Measurements from ENCODE around the gene TGFBR2. TPM values are rescaled to one million over a fixed set of nuclear protein-coding genes. Genes with fewer than 3 reads are reported as not detected.

TGFBR2 gene
- polyA plus RNA-seq, 1 donor from 2014 or later: 76.8 TPM

- H3K36me3 Mint-ChIP-seq: peaks cover 2% of the 10 kb centered on the region
- H3K9me3 Mint-ChIP-seq: no peaks in the 10 kb centered on the region
- H3K27me3 Mint-ChIP-seq: no peaks in the 10 kb centered on the region
- H3K4me3 Mint-ChIP-seq: no peak overlapping the region
- H3K4me1 Mint-ChIP-seq: peaks cover 16 to 36% (median 35%) of the 10 kb centered on the region in 3 donors
- peak overlapping the region in 1 of 3 donors; percentile 59 for H3K27ac Mint-ChIP-seq
Measured at GRCh38 chr3:30694668-30695067, 88.3 kb downstream of the TGFBR2 start.

- Mint-ChIP-seq H3K27ac (peak overlapping the region; percentile 31 to 59 (median 59)), H3K4me1 (peaks cover 13 to 31% (median 31%) of the 10 kb centered on the region in 3 donors), H3K4me3 (peak overlapping the region in 1 of 4 donors; percentile 45), H3K9me3 (no peaks in the 10 kb centered on the region), H3K36me3 (peaks cover 2% of the 10 kb centered on the region), H3K27me3 (no peaks in the 10 kb centered on the region)
Measured at GRCh38 chr3:30695302-30696061, 89.1 kb downstream of the TGFBR2 start.

- Mint-ChIP-seq H3K4me1 (peaks cover 8 to 33% (median 32%) of the 10 kb centered on the region in 3 donors), H3K27me3 (no peaks in the 10 kb centered on the region), H3K36me3 (peaks cover 2% of the 10 kb centered on the region), H3K4me3 (peak overlapping the region in 1 of 4 donors; percentile 65), H3K9me3 (no peaks in the 10 kb centered on the region), H3K27ac (no peak overlapping the region)
Measured at GRCh38 chr3:30696403-30696819, 90.0 kb downstream of the TGFBR2 start.

GRCh38 chr3:30696896-30697295, 90.5 kb downstream of the TGFBR2 start:
- Mint-ChIP-seq H3K4me3 (peak overlapping the region in 2 of 4 donors; percentile 20 to 49), H3K27ac (peak overlapping the region in 1 of 3 donors; percentile 2), H3K9me3 (no peaks in the 10 kb centered on the region), H3K36me3 (peaks cover 2% of the 10 kb centered on the region), H3K4me1 (peaks cover 8 to 34% (median 33%) of the 10 kb centered on the region in 3 donors), H3K27me3 (no peaks in the 10 kb centered on the region)

- Mint-ChIP-seq H3K4me3 (no peak overlapping the region), H3K36me3 (peaks cover 2% of the 10 kb centered on the region), H3K27ac (peak overlapping the region in 1 of 3 donors; percentile 84)
Measured at GRCh38 chr3:30698549-30698948, 92.1 kb downstream of the TGFBR2 start.

GRCh38 chr3:30699927-30700326, 93.5 kb downstream of the TGFBR2 start:
- Mint-ChIP-seq H3K9me3 (peaks cover 0 to 7% (median 3%) of the 10 kb centered on the region in 3 donors), H3K27me3 (no peaks in the 10 kb centered on the region), H3K27ac (no peak overlapping the region), H3K4me3 (no peak overlapping the region), H3K36me3 (no peaks in the 10 kb centered on the region), H3K4me1 (peaks cover 11 to 23% (median 21%) of the 10 kb centered on the region in 3 donors)

More at GRCh38 chr3:30698549-30698948, 92.1 kb downstream of the TGFBR2 start:
- no peaks in the 10 kb centered on the region for H3K27me3 Mint-ChIP-seq
- H3K4me1 Mint-ChIP-seq: peaks cover 11 to 25% (median 23%) of the 10 kb centered on the region in 3 donors
- peaks cover 0 to 7% (median 3%) of the 10 kb centered on the region in 3 donors for H3K9me3 Mint-ChIP-seq

GRCh38 chr3:30700702-30701321, 94.4 kb downstream of the TGFBR2 start:
- Mint-ChIP-seq H3K9me3 (peaks cover 0 to 7% (median 3%) of the 10 kb centered on the region in 3 donors), H3K36me3 (peaks cover 3% of the 10 kb centered on the region), H3K4me1 (peaks cover 11 to 21% (median 17%) of the 10 kb centered on the region in 3 donors), H3K4me3 (no peak overlapping the region), H3K27ac (peak overlapping the region in 1 of 3 donors; percentile 25), H3K27me3 (no peaks in the 10 kb centered on the region)

- Mint-ChIP-seq H3K36me3 (peaks cover 3% of the 10 kb centered on the region), H3K4me1 (peaks cover 4 to 9% (median 6%) of the 10 kb centered on the region in 3 donors), H3K27ac (no peak overlapping the region), H3K9me3 (peaks cover 2 to 10% (median 6%) of the 10 kb centered on the region in 3 donors), H3K27me3 (no peaks in the 10 kb centered on the region), H3K4me3 (no peak overlapping the region)
Measured at GRCh38 chr3:30702038-30702827, 95.8 kb downstream of the TGFBR2 start.

- Mint-ChIP-seq H3K4me1 (peaks cover 4 to 7% (median 6%) of the 10 kb centered on the region in 3 donors), H3K27ac (peak overlapping the region in 2 of 3 donors; percentile 2 to 13), H3K36me3 (peaks cover 3% of the 10 kb centered on the region), H3K27me3 (no peaks in the 10 kb centered on the region), H3K9me3 (peaks cover 2 to 10% (median 6%) of the 10 kb centered on the region in 3 donors), H3K4me3 (no peak overlapping the region)
Measured at GRCh38 chr3:30702828-30703397, 96.5 kb downstream of the TGFBR2 start.

GRCh38 chr3:30704931-30705890, 98.8 kb downstream of the TGFBR2 start:
- Mint-ChIP-seq H3K4me1 (peaks cover 6 to 7% (median 7%) of the 10 kb centered on the region in 3 donors), H3K27ac (no peak overlapping the region), H3K27me3 (no peaks in the 10 kb centered on the region), H3K36me3 (peaks cover 3% of the 10 kb centered on the region), H3K4me3 (peak overlapping the region in 1 of 4 donors; percentile 9), H3K9me3 (peaks cover 2 to 10% (median 6%) of the 10 kb centered on the region in 3 donors)

- Mint-ChIP-seq H3K27me3 (no peaks in the 10 kb centered on the region), H3K4me3 (no peak overlapping the region), H3K27ac (no peak overlapping the region), H3K4me1 (peaks cover 4 to 5% (median 4%) of the 10 kb centered on the region in 3 donors), H3K9me3 (peaks cover 2 to 10% (median 6%) of the 10 kb centered on the region in 3 donors), H3K36me3 (peaks cover 3% of the 10 kb centered on the region)
Measured at GRCh38 chr3:30707825-30708224, 101.4 kb downstream of the TGFBR2 start.

GRCh38 chr3:30708472-30708871, 102.1 kb downstream of the TGFBR2 start:
- peak overlapping the region in 1 of 3 donors; percentile 36 for H3K27ac Mint-ChIP-seq
- H3K9me3 Mint-ChIP-seq: peaks cover 2 to 3% (median 3%) of the 10 kb centered on the region in 3 donors
- no peak overlapping the region for H3K4me3 Mint-ChIP-seq
- peaks cover 4 to 5% (median 4%) of the 10 kb centered on the region in 3 donors for H3K4me1 Mint-ChIP-seq
- peaks cover 3% of the 10 kb centered on the region for H3K36me3 Mint-ChIP-seq
- H3K27me3 Mint-ChIP-seq: no peaks in the 10 kb centered on the region

GRCh38 chr3:30710017-30710416, 103.6 kb downstream of the TGFBR2 start:
- Mint-ChIP-seq H3K27ac (no peak overlapping the region), H3K36me3 (peaks cover 3% of the 10 kb centered on the region), H3K4me1 (peaks cover 0 to 4% (median 3%) of the 10 kb centered on the region in 3 donors), H3K27me3 (peaks cover 3% of the 10 kb centered on the region), H3K4me3 (no peak overlapping the region), H3K9me3 (peaks cover 2 to 3% (median 3%) of the 10 kb centered on the region in 3 donors)

Data from IgD-negative memory B cell (primary cell).